ENCODE results near the gene GBX1. TPM values are rescaled to one million over a fixed set of nuclear protein-coding genes. Genes with fewer than 3 reads are reported as not detected.

GBX1 gene
- total RNA-seq, 2 donors from 2014 or later, result not detected

GRCh38 chr7:151119902-151120301 lies 47.6 kb downstream of the GBX1 start:
- H3K27me3 Mint-ChIP-seq (ENCODE audit: insufficient read depth), result peaks cover 2% of the 10 kb centered on the region
- 95 to 96% methylated on average over 8 to 27 of the region's 27 CpGs for WGBS, 2 experiments (ENCODE audit: insufficient coverage in 1 of 2, insufficient read length in 1 of 2)
- H3K4me3 Mint-ChIP-seq, result no peak overlapping the region
- Histone ChIP-seq H3K27ac (ENCODE audit: low read depth, low read length) (no peak overlapping the region), H3K27me3 (ENCODE audit: control insufficient read depth, insufficient read depth, low read length, poor library complexity, severe bottlenecking) (no peaks in the 10 kb centered on the region), H3K9me3 (ENCODE audit: control insufficient read depth, low read length) (no peaks in the 10 kb centered on the region), H3K36me3 (ENCODE audit: control insufficient read depth, insufficient read depth, low read length) (peaks cover 34% of the 10 kb centered on the region), H3K4me1 (ENCODE audit: control insufficient read depth, insufficient read depth, low read length) (peaks cover 7% of the 10 kb centered on the region), H3K4me3 (ENCODE audit: low read length) (no peak overlapping the region), H3K9ac (ENCODE audit: extremely low read depth, low read length, poor library complexity, severe bottlenecking) (no peak overlapping the region)
- no peak overlapping the region for H3K27ac Mint-ChIP-seq
- H3K36me3 Mint-ChIP-seq (ENCODE audit: low read depth), result peaks cover 50% of the 10 kb centered on the region
- H3K9me3 Mint-ChIP-seq, result no peaks in the 10 kb centered on the region
- TF ChIP-seq CTCF (conservative IDR thresholded peaks at IDR 0.05), result no peak
- H3K4me1 Mint-ChIP-seq, result peaks cover 5% of the 10 kb centered on the region
- no peak for DNase-seq

GRCh38 chr7:151119055-151119415 lies 48.5 kb downstream of the GBX1 start:
- Histone ChIP-seq H3K36me3 (ENCODE audit: control insufficient read depth, insufficient read depth, low read length) (peaks cover 30% of the 10 kb centered on the region), H3K27ac (ENCODE audit: low read depth, low read length) (no peak overlapping the region), H3K4me1 (ENCODE audit: control insufficient read depth, insufficient read depth, low read length) (peaks cover 9% of the 10 kb centered on the region), H3K9ac (ENCODE audit: extremely low read depth, low read length, poor library complexity, severe bottlenecking) (no peak overlapping the region), H3K9me3 (ENCODE audit: control insufficient read depth, low read length) (no peaks in the 10 kb centered on the region), H3K27me3 (ENCODE audit: control insufficient read depth, insufficient read depth, low read length, poor library complexity, severe bottlenecking) (no peaks in the 10 kb centered on the region), H3K4me3 (ENCODE audit: low read length) (no peak overlapping the region)
- peaks cover 42% of the 10 kb centered on the region for H3K36me3 Mint-ChIP-seq (ENCODE audit: low read depth)
- DNase-seq, result no peak
- no peak overlapping the region for H3K27ac Mint-ChIP-seq
- no peak for TF ChIP-seq CTCF (conservative IDR thresholded peaks at IDR 0.05)
- no peak overlapping the region for H3K4me3 Mint-ChIP-seq
- H3K9me3 Mint-ChIP-seq, result no peaks in the 10 kb centered on the region
- H3K4me1 Mint-ChIP-seq, result peaks cover 7% of the 10 kb centered on the region
- H3K27me3 Mint-ChIP-seq (ENCODE audit: insufficient read depth), result peaks cover 1% of the 10 kb centered on the region
- 92 to 93% methylated on average over 8 to 13 of the region's 13 CpGs for WGBS, 2 experiments (ENCODE audit: insufficient coverage in 1 of 2, insufficient read length in 1 of 2)

GRCh38 chr7:151118108-151119054 lies 49.1 kb downstream of the GBX1 start:
- TF ChIP-seq CTCF (conservative IDR thresholded peaks at IDR 0.05), result no peak
- Histone ChIP-seq H3K4me1 (ENCODE audit: control insufficient read depth, insufficient read depth, low read length) (peaks cover 15% of the 10 kb centered on the region), H3K4me3 (ENCODE audit: low read length) (no peak overlapping the region), H3K27ac (ENCODE audit: low read depth, low read length) (no peak overlapping the region), H3K9me3 (ENCODE audit: control insufficient read depth, low read length) (no peaks in the 10 kb centered on the region), H3K36me3 (ENCODE audit: control insufficient read depth, insufficient read depth, low read length) (peaks cover 29% of the 10 kb centered on the region), H3K9ac (ENCODE audit: extremely low read depth, low read length, poor library complexity, severe bottlenecking) (no peak overlapping the region), H3K27me3 (ENCODE audit: control insufficient read depth, insufficient read depth, low read length, poor library complexity, severe bottlenecking) (no peaks in the 10 kb centered on the region)
- peaks cover 12% of the 10 kb centered on the region for H3K4me1 Mint-ChIP-seq
- DNase-seq, result no peak
- no peaks in the 10 kb centered on the region for H3K9me3 Mint-ChIP-seq
- no peak overlapping the region for H3K4me3 Mint-ChIP-seq
- H3K27ac Mint-ChIP-seq, result no peak overlapping the region
- WGBS, 2 experiments (ENCODE audit: insufficient coverage in 1 of 2, insufficient read length in 1 of 2), result 96% methylated on average over 32 to 38 of the region's 38 CpGs
- peaks cover 39% of the 10 kb centered on the region for H3K36me3 Mint-ChIP-seq (ENCODE audit: low read depth)
- no peaks in the 10 kb centered on the region for H3K27me3 Mint-ChIP-seq (ENCODE audit: insufficient read depth)

All from endodermal cell (in vitro differentiated cells).